GF-D8 (cell line): Measurements from ENCODE around the gene KCNIP3.
"Not testable (repeated sequence)": the region's sequence is repeated elsewhere in the genome, so short reads cannot be mapped to it uniquely, and the experiment has no call there.

Source experiments
- DNase-seq: peaks from one replicate; lab custom pipeline; 2025; lab: John Stamatoyannopoulos, UW

Gene KCNIP3

DNA sequence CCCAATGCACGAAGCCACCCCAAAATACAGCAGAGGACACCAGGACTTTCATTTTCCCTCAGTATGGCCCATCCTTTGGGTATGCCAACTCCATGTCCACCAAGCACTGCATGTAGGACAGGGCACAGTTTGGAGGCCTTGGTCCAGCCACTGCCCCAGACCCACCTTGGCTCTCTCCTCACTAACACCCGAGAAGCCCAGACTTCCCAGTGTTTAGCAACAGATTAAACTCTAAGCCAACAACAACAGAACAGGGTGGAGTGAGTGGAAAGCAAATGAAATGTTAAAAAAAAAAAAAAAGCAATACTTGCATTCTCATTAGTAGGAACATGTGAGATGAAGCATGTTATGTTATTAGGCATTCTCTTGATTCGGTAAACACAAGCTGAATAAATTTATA, 118.0 kb downstream of the KCNIP3 start:
- DNase-seq, result not testable (repeated sequence)

DNA sequence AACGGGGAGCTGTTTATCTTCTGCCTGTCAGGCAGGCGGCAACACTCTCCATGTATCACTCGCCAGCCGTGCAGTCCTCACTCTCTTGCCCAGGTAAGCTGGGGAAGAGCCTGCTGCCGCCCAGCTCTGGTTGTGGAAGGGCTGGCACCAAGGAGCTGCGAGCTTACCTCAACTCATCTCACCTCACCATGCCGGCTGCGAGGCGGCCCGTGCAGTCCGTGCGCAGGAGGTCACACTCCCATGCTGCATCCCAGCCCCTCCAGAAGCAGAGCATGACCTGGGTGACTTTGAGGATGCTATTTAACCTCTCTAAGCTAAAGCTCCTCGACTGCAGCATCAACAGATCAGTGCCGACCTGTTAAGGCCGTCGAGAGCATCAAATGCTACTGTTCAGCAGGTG, 118.4 kb downstream of the KCNIP3 start:
- not testable (repeated sequence) for DNase-seq

DNA sequence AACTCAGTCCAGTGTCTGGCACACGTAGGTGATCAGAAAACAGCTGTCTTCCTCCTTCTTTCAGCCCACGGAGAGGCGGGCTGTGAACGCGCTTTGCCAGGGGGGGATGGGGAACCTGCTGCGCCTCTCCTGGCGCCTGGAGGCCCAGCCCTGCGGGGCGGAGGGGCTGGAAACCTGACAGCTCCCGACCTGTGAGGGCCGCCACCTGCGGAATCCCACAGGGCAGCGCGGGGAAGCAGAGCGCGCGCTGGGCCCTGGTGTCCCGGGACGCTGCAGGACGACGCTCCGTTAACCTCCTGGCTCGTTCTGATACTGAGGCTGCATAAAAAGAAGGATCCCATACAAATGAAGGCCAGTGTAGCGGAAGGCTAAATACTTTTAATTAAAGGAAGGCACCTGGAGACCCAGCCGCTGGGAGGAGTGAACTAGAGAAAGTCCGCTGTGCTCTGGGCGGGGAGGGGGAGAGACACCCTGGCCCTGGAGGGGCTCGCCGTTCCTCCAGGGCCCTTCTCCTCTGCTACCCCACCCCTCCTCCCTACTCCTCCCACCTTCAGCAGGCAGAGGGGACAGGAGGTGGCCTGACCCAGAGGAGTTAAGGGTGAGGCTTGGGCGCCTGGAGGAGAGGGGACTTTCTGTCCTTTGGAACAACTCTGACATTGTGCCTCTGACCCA, 130.2 kb downstream of the KCNIP3 start:
- DNase-seq, result not testable (repeated sequence)

DNA sequence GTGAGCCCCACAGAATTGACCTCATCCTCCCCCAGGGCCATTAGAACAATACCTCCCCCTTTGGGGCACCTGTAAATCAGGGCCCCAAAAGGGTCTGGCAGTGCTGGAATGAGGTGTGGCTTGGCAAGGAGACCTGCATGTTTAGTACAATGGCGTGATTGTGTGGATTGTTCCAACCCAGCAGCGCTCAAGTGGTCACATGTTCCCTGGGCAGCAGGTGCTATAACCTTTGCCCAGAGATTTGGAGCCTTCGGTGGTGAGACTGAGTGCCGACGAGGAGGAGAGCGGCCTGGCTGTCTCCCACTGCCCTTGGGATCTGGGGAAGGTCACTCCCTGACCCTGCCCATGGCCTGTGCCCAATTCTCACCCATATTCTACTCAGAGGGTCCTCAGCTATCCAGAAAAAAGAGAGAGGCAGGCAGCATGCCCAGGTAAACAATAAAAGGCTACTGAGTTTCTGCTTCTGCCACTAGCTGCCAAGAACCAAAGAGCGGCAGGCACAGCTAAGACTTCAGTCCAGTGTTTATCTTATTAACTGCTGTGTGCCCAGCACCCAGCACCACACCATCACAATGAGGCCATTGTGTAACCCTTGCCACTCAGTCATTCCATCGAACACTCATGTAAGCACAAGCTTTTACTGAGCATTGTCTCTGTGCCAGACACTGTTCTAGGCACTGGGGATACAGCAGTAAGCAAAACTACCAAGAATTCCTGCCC, 132.8 kb downstream of the KCNIP3 start:
- DNase-seq, result not testable (repeated sequence)

DNA sequence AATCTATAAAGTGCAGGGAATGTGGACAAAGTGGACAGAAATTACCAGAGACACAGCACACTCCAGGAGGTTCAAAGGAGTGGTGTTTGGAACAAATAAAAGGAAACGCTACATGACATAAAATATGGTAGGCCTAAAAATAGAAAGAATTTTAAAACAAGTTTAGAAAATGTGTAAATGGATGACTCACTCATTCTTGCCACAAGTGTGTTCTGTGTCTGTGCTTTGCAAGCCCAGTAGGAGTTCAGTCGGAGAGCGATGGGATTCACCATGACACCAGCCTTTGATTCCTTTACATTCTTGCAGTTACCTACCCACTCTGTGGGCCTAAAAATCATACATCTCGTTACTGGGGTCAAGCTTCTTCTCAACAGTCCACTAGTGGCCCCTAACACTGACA, 136.2 kb downstream of the KCNIP3 start:
- DNase-seq, result not testable (repeated sequence)

DNA sequence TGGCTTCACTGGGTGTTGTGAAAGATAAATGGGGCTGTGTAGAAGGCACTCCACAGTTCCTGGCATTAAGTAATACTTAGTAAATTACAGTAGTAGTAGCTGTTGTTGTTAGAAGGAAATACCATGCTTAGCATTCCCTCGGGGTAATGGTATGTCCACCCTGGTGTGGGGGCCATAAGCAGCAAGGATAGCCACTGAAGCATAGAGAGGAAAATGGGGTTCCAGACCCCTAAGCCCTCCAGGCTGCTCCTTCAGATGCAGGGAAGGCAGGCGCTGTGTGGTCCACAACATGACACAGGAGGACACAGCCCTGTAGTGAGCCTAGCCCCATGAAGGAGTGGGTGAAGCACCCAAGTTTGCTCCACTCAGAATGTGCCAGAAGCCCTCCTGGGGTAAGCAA, 136.8 kb downstream of the KCNIP3 start:
- not testable (repeated sequence) for DNase-seq

DNA sequence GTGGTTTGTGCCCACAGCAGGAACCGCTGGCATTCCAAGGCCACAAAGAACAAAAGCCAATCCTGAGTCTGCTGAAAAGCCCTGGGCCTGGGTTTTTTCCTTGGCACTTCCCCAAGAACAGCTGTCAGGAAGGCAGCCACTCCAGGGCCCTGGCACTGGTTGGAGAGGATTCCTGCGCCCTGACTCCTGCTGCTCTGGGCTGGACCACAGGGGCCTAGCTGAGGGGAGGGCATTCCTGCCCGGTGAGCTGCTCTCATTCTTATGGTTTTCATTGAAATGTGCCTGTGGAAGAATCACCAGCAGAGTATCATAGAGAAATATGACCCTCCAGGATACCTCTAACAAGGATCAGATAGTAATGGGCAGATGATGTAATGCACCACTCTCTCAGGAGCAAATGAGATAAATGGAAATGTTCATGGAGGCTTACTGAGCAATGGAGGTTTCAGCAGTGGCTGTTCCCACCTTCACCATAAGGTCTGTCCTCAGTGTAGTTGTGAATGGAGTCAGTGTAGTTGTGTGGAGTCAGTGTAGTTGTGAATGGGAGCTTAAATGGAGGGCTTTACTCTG, 137.4 kb downstream of the KCNIP3 start:
- DNase-seq, result not testable (repeated sequence)

DNA sequence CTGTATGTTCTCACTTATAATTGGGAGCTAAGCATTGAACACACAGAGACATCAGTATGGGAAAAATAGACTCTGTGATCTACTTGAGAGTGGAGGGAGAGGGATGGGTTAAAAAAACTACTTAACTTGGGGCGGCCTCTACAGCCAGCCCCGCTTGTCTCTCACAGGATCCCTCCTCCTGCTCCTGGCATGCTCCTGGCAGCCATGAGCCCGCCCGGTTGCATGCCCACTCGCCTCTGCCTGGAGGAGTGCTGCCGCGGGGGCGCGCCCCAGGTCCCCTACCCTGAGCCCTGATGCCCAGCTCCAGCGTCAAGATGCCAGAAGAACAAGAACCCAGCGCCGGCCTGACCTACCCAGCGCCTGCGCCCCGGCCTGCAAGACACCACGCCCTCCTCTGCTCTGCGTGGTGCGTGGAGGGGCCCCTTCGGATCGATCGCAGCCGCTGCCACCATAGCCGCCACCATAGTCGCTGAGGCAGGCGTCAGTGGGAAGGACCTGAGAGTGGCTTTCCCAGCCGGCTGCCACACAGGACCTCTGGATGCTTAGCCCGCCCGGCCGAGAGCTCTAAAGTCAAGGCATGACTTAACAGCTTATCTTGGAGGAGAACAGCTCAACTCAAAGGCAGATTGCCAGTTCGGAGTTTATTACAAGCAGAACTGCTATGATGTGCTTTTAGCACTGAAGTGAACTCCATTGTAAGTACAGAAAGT, 138.2 kb downstream of the KCNIP3 start:
- not testable (repeated sequence) for DNase-seq
